GM12891 (cell line): ENCODE measurements around the gene NKX6-2.

ENCODE experiments used
- PAX5 ChIP-seq: IDR thresholded peaks from 2 replicates; pipeline ENCODE4 v1.6.1; 2011; ENCODE audit warnings: low read length, moderate library complexity, mild to moderate bottlenecking; ENCODE audit not compliant: insufficient read depth, severe bottlenecking
- POLR2A ChIP-seq: IDR thresholded peaks from 2 replicates; pipeline ENCODE4 v1.6.1; 2011; ENCODE audit warnings: low read depth, low read length, control low read depth
- POLR2AphosphoS5 ChIP-seq: IDR thresholded peaks from 2 replicates; pipeline ENCODE4 v1.6.1; 2011; ENCODE audit warnings: low read depth, low read length, control low read depth
- POU2F2 ChIP-seq: IDR thresholded peaks from 2 replicates; pipeline ENCODE4 v1.6.1; 2011; ENCODE audit warnings: low read depth, mild to moderate bottlenecking, control low read depth, low read length, moderate library complexity
- SPI1 ChIP-seq: IDR thresholded peaks from 2 replicates; pipeline ENCODE4 v1.6.1; 2011; ENCODE audit warnings: low read depth, low read length, control low read depth
- TAF1 ChIP-seq: IDR thresholded peaks from 2 replicates; pipeline ENCODE4 v1.6.1; 2011; ENCODE audit warnings: low read depth, low read length, control low read depth

- TF ChIP-seq TAF1 = no peak
- TF ChIP-seq POLR2A = no peak
- no peak for TF ChIP-seq POU2F2
- no peak for TF ChIP-seq POLR2AphosphoS5
- no peak for TF ChIP-seq PAX5
- TF ChIP-seq SPI1 = no peak
Observed at GRCh38 chr10:132834311-132834761, 48.4 kb upstream of the NKX6-2 start.
